ENCODE data around the gene CAT. TPM values are rescaled to one million over a fixed set of nuclear protein-coding genes. Genes with fewer than 3 reads are reported as not detected.
A peak's percentile ranks its signal among the peaks of the same experiment; 100 is the strongest.

CAT gene
- total RNA-seq (100 to 1,000 TPM in 4 of 10 donors, 10 to 100 TPM in 6; 45.5 to 134 (median 87.1) TPM), polyA plus RNA-seq (10 to 100 TPM; 42.0 to 73.9 TPM)
- long read RNA-seq, donor 1, transcript CAT-201 (13 exons, 2,302 nt) = major isoform, 99 of 124 reads
- long read RNA-seq, donor 1, partial matches to known transcripts = 20 of 124 reads
- long read RNA-seq, donor 1, other reads (novel, unspliced or antisense) = 3 of 124 reads
- long read RNA-seq, donor 2, transcript CAT-201 (13 exons, 2,302 nt) = major isoform, 114 of 132 reads
- long read RNA-seq, donor 2, partial matches to known transcripts = 13 of 132 reads
- long read RNA-seq, donor 2, other reads (novel, unspliced or antisense) = 4 of 132 reads
- long read RNA-seq, donor 3, transcript CAT-201 (13 exons, 2,302 nt) = major isoform, 319 of 396 reads
- long read RNA-seq, donor 3, partial matches to known transcripts = 68 of 396 reads
- long read RNA-seq, donor 3, other reads (novel, unspliced or antisense) = 9 of 396 reads

GRCh38 chr11:34438529-34439507 is at the start of gene CAT:
CAT (plus strand) TSS chr11:34438934; CDS start chr11:34439014, 80 bp downstream.
- WGBS, 2 donors = 0 to 1% methylated on average over 62 of the region's 62 CpGs
- H3K27me3 ChIP-seq = no peaks in the 10 kb centered on the region
- intact Hi-C loops (cut with DNase I) = loop anchor here in 2 of 10 donors (1.0 to 5.0 kb wide), 2 partner anchors 388 to 1498 kb away; partner anchors contain the start of gene CAPRIN1 (in 1 of the 2)

DNA sequence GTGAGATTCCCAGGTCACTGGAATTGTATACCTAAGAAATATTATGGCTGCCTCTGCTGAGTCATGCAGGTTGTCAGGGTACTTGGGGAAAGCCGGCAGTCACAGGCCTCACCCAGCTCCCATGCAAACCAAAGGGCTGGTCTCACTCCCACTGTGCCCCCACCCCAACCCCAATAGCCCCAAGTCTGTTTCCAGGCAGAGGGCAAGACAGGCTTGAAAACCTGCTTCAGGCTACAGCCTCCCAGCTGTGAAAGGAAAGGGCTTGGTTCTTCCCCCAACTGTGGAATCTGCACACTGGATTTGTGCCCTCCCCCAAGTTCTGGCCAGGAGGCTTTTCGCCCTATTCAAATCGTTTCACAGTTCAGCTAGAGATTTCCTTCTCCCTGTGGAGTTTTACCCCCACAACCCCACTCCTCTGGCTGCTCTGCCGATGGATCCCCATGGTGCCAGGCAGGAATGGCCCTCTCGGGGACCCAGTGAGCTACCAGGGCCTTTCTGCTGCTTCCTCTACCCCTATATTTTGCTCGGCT is 43.9 kb upstream of the CAT start:
- Histone ChIP-seq H3K4me1 (peaks cover 0 to 4% (median 0%) of the 10 kb centered on the region in 9 donors), H3K27ac (no peak overlapping the region), H3K27me3 (no peaks in the 10 kb centered on the region), H3K9me3 (peaks cover 0 to 20% (median 9%) of the 10 kb centered on the region in 11 donors), H3K4me3 (no peak overlapping the region), H3K36me3 (no peaks in the 10 kb centered on the region)
- 65 to 80% methylated on average over 6 of the region's 6 CpGs for whole genome bisulfite sequencing, 2 donors
- intact Hi-C loops (cut with DNase I) = no loop called here
- ATAC-seq (no peak), DNase-seq (no peak)
- TF ChIP-seq, protein P1, sequence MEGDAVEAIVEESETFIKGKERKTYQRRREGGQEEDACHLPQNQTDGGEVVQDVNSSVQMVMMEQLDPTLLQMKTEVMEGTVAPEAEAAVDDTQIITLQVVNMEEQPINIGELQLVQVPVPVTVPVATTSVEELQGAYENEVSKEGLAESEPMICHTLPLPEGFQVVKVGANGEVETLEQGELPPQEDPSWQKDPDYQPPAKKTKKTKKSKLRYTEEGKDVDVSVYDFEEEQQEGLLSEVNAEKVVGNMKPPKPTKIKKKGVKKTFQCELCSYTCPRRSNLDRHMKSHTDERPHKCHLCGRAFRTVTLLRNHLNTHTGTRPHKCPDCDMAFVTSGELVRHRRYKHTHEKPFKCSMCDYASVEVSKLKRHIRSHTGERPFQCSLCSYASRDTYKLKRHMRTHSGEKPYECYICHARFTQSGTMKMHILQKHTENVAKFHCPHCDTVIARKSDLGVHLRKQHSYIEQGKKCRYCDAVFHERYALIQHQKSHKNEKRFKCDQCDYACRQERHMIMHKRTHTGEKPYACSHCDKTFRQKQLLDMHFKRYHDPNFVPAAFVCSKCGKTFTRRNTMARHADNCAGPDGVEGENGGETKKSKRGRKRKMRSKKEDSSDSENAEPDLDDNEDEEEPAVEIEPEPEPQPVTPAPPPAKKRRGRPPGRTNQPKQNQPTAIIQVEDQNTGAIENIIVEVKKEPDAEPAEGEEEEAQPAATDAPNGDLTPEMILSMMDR (IDR thresholded peaks at IDR 0.05) = no peak

More at GRCh38 chr11:34438529-34439507, at the start of gene CAT:
- DNase-seq = peak; percentile 98
- peak within 1 kb of the TSS; percentile 58 to 97 (median 79) for H3K4me3 ChIP-seq
- H3K36me3 ChIP-seq = peaks cover 0 to 11% (median 0%) of the 10 kb centered on the region in 9 donors
- H3K27ac ChIP-seq = peak within 1 kb of the TSS; percentile 76 to 97 (median 92)
- no peaks in the 10 kb centered on the region for H3K9me3 ChIP-seq
- TF ChIP-seq, protein P1 (IDR thresholded peaks at IDR 0.05) = no peak
- peaks cover 7 to 51% (median 44%) of the 10 kb centered on the region in 9 donors for H3K4me1 ChIP-seq
- peak; percentile 98 to 100 (median 99) for ATAC-seq

GRCh38 chr11:34395916-34396550 is 42.7 kb upstream of the CAT start:
- WGBS, 2 donors = 63 to 67% methylated on average over 1 of the region's 1 CpG
- Histone ChIP-seq H3K4me1 (peaks cover 0 to 4% (median 0%) of the 10 kb centered on the region in 9 donors), H3K9me3 (peaks cover 0 to 20% (median 9%) of the 10 kb centered on the region in 11 donors), H3K4me3 (no peak overlapping the region), H3K36me3 (no peaks in the 10 kb centered on the region), H3K27me3 (peaks cover 0 to 3% (median 0%) of the 10 kb centered on the region in 7 donors), H3K27ac (peak overlapping the region in 1 of 10 donors; percentile 6)
- intact Hi-C loops (cut with DNase I) = no loop called here
- ATAC-seq (peak in 1 of 8 donors; percentile 70), DNase-seq (no peak)
- TF ChIP-seq, protein P1 (IDR thresholded peaks at IDR 0.05) = no peak

Measured in heart right ventricle (tissue), 16 donors.